Colonic mucosa (tissue), 4 donors: ENCODE data around the gene PPP3CA. TPM values are rescaled to one million over a fixed set of nuclear protein-coding genes. Genes with fewer than 3 reads are reported as not detected.

Source experiments
- DNase-seq: peaks from one replicate; pipeline ENCODE4 v3.0.0-alpha.2; 2020
- H3K27ac ChIP-seq: fragments of 200-600 bp; one replicate; pipeline ENCODE4 v1.8.0; 2021
- H3K27me3 ChIP-seq: fragments of 200-600 bp; one replicate; pipeline ENCODE4 v1.8.0; 2021
- H3K36me3 ChIP-seq: fragments of 200-600 bp; one replicate; pipeline ENCODE4 v1.8.0; 2021
- H3K4me1 ChIP-seq: fragments of 200-600 bp; one replicate; pipeline ENCODE4 v1.8.0; 2021; ENCODE audit warnings: mild to moderate bottlenecking
- H3K4me3 ChIP-seq: fragments of 200-600 bp; one replicate; pipeline ENCODE4 v1.8.0; 2021
- H3K9ac ChIP-seq, 2 donors: one replicate each; pipeline ENCODE4 v1.7.0; 2013; ENCODE audit warnings: control low read depth in 2 of 2, low read depth in 2 of 2, low read length in 2 of 2
- H3K9me3 ChIP-seq: fragments of 200-600 bp; one replicate; pipeline ENCODE4 v1.8.0; 2021
- intact Hi-C: fragments of 100-400 bp; cut with DNase I; formaldehyde crosslinking; loops from one replicate; pipeline ENCODE4 v1.14.1; 2022
- total RNA-seq, 2 donors: library from RNA; stranded (reverse); fragmentation: NEBNext Ultra II Directional in 1 of 2; extraction: Animal tissue kit (Norgen Biotek cat#: 25700) in 1 of 2; gene quantifications; one replicate each; pipeline ENCODE4 v1.2.1, GENCODE V29; 2021
- TF ChIP-seq, protein P1 (sequence below): fragments of 200-600 bp; IDR thresholded peaks from one replicate; pipeline ENCODE4 v1.8.0; 2022; ENCODE audit warnings: antibody characterized with exemption, mild to moderate bottlenecking
- donor health status: healthy.
- donor health status: DM: no; HTN: no; CAD: no.
- donor health status: DM: no; HTN: no; CAD: no.

The PPP3CA gene
- total RNA-seq, 2 donors from 2014 or later, result 34.5 to 43.9 TPM

- intact Hi-C loops, result no loop called here
- TF ChIP-seq, protein P1, sequence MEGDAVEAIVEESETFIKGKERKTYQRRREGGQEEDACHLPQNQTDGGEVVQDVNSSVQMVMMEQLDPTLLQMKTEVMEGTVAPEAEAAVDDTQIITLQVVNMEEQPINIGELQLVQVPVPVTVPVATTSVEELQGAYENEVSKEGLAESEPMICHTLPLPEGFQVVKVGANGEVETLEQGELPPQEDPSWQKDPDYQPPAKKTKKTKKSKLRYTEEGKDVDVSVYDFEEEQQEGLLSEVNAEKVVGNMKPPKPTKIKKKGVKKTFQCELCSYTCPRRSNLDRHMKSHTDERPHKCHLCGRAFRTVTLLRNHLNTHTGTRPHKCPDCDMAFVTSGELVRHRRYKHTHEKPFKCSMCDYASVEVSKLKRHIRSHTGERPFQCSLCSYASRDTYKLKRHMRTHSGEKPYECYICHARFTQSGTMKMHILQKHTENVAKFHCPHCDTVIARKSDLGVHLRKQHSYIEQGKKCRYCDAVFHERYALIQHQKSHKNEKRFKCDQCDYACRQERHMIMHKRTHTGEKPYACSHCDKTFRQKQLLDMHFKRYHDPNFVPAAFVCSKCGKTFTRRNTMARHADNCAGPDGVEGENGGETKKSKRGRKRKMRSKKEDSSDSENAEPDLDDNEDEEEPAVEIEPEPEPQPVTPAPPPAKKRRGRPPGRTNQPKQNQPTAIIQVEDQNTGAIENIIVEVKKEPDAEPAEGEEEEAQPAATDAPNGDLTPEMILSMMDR, result no peak
- H3K36me3 ChIP-seq, result no peaks in the 10 kb centered on the region
Measured at GRCh38 chr4:101322743-101323142, 24.6 kb downstream of the PPP3CA start.

GRCh38 chr4:101321481-101322042 is 25.8 kb downstream of the PPP3CA start:
- H3K4me1 ChIP-seq, result no peaks in the 10 kb centered on the region
- no peak overlapping the region for H3K4me3 ChIP-seq
- H3K9me3 ChIP-seq, result no peaks in the 10 kb centered on the region
- H3K9ac ChIP-seq, result no peak overlapping the region
- TF ChIP-seq, protein P1, result no peak
- H3K36me3 ChIP-seq, result no peaks in the 10 kb centered on the region
- intact Hi-C loops, result no loop called here
- DNase-seq, result no peak
- no peaks in the 10 kb centered on the region for H3K27me3 ChIP-seq
- H3K27ac ChIP-seq, result no peak overlapping the region

More at GRCh38 chr4:101322743-101323142, 24.6 kb downstream of the PPP3CA start:
- Histone ChIP-seq H3K4me3 (no peak overlapping the region), H3K9me3 (no peaks in the 10 kb centered on the region), H3K4me1 (no peaks in the 10 kb centered on the region), H3K27ac (no peak overlapping the region), H3K9ac (no peak overlapping the region), H3K27me3 (no peaks in the 10 kb centered on the region)
- DNase-seq, result no peak

DNA sequence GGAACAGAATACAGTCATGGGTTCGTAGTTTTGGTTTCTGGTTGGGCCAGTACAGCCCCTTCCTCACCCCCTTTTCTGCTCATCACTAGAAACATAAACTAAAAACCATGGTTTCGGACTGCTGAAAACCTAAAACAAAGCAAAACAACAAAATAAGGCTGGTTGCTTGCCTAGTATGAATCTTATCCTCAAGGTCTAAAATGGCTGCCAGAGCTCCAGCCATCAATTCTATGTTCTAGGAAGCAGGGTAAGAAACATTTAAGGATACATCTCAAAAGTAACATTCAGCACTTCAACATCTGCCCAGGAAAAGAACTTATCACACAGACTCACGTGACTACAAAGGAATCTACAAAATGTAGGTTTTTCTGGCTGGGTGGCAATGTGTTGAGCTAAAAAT is 31.5 kb downstream of the PPP3CA start:
- H3K9me3 ChIP-seq, result no peaks in the 10 kb centered on the region
- H3K27ac ChIP-seq, result no peak overlapping the region
- TF ChIP-seq, protein P1, result no peak
- H3K9ac ChIP-seq, result no peak overlapping the region
- no peaks in the 10 kb centered on the region for H3K36me3 ChIP-seq
- no peaks in the 10 kb centered on the region for H3K27me3 ChIP-seq
- DNase-seq, result no peak
- no peaks in the 10 kb centered on the region for H3K4me1 ChIP-seq
- intact Hi-C loops, result no loop called here
- H3K4me3 ChIP-seq, result no peak overlapping the region

- intact Hi-C loops, result no loop called here
- H3K36me3 ChIP-seq, result no peaks in the 10 kb centered on the region
Measured at GRCh38 chr4:101315041-101315440, 32.3 kb downstream of the PPP3CA start.

GRCh38 chr4:101309925-101310324 is 37.4 kb downstream of the PPP3CA start:
- no peaks in the 10 kb centered on the region for H3K4me1 ChIP-seq
- no peaks in the 10 kb centered on the region for H3K27me3 ChIP-seq
- no peak overlapping the region for H3K4me3 ChIP-seq
- no peak for DNase-seq
- H3K36me3 ChIP-seq, result no peaks in the 10 kb centered on the region
- no peak overlapping the region for H3K9ac ChIP-seq
- intact Hi-C loops, result no loop called here
- TF ChIP-seq, protein P1, result no peak
- H3K27ac ChIP-seq, result no peak overlapping the region
- H3K9me3 ChIP-seq, result no peaks in the 10 kb centered on the region

More at GRCh38 chr4:101315041-101315440, 32.3 kb downstream of the PPP3CA start:
- TF ChIP-seq, protein P1, result no peak
- no peaks in the 10 kb centered on the region for H3K9me3 ChIP-seq
- H3K27ac ChIP-seq, result no peak overlapping the region
- no peaks in the 10 kb centered on the region for H3K27me3 ChIP-seq
- DNase-seq, result no peak
- no peak overlapping the region for H3K9ac ChIP-seq
- H3K4me1 ChIP-seq, result no peaks in the 10 kb centered on the region
- H3K4me3 ChIP-seq, result no peak overlapping the region
